Activated naive CD4-positive, alpha-beta T cell treated with anti-CD3 and anti-CD28 coated beads, Interleukin-2, amount 10 ng/mL, durations not matched to agents 5 hours and 36 hours (primary cell): ENCODE measurements around the gene ZFP3. TPM values are rescaled to one million over a fixed set of nuclear protein-coding genes. Genes with fewer than 3 reads are reported as not detected.

Experiments
- total RNA-seq, 2 experiments: library from RNA; stranded (reverse); gene quantifications; one replicate each; pipeline ENCODE4 v1.2.3, GENCODE V29; 2021

Gene ZFP3
- total RNA-seq: 1 to 10 TPM; 7.0 to 7.5 TPM

DNA sequence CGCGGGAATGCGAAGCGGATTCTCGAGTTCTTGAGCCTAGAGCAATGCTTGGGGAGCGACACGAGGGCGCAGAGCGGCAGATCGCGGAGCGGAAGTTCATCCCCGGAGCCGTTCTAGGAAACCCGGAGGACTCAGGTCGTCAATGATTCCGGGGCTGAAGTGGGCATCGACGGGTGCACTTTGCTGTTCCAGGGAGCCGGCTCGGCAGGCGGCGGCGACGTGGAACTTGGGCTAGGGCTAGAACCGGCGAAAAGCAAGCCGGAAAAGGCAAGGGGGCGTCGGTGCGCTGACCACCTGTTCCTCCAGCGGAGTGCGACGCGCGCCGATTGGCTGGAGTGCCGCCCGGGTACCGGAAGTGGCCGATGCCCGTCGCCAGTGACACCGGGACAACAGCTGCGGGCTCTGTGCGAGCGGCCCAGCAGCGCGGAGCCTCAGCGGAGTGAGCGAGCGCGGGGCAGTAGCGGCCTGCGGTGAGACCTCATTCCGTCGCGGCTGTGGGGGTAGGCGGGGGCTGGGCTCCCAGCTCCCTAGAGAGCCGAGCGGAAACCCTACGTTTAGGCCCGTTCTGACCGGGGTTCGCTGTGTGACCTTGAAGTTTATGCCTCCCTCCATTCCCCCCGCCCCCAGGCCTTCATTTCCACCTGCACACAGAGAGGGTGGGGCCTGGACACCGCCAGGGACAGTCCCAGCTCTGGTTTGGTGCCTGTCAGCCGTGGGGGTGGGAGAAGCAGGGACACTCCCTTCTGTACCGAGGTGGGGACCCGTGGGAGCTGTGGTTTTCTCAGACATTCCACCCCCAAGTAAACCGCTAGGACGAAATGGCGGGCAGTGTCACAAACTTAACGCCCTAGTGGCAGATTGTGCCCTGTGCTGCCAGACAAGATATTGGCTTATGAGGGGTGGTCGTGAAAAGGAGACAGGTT lies at the start of gene ZFP3:
Gene ZFP3 (plus strand): TSS at position 362 of the 923 bp plus-strand sequence. CDS start 13,038 bp downstream, outside the sequence.

DNA sequence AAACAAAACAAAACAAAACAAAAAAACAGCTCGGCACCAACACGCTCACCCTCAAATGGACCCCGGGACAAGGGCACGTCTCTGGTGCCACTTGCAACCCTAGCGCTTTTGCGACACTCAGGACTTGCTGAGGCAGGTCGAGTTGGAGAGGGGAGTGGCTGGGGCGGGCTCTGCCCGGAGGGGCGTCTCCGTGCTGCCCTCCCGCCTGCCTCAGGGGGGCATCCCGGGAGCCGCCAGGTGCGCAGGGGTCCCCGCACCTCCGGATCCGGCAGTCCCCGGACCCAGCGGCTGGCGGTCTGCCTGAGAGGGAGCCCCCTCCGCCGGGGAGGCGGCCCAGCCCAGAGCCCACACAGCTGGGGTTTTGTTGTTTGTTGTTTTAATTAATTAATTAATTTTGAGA lies 43.0 kb upstream of the ZFP3 start, which contains the start of gene SLC52A1:
Gene SLC52A1 (minus strand): TSS at position 112 of the 400 bp plus-strand sequence. CDS start 820 bp downstream, outside the sequence.

DNA sequence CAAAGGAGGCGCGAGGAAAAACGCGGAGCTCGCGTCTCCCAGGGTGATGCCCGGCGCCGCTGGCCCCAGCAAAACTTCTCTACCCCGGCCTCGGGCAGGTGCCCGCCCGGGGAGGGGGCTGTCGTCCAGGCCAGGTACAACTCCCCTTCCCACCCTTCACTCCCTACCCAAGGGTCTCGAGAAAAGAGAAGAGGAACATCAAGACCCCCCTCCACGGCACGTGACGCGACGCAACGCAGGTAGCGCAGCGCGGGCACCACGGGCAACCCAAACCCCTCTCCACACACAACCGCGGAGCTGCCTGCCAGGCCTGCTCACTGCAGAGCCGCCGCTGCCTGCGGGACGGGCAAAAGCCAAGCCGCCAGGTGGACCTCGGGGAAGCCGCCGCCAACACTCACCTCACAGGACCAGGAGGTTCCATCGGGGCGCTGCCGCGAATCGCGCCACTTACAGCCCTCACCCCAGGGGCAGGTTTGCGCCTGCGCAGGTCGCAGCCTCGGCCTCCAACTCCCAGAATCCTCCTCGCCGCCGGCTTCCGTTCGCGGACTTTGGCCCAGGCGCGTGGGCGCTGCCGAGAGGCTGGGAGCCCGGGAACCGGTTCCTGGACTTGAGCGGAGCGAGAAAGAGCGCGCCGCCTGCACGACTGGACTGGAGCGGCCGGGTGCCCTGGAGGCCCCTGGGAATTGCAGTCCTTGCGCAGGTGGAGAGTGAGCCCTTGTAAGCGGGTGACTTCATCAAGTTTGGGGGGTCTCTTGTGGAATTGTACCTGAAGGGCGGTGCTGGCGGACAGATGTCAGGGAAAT lies 33.3 kb downstream of the ZFP3 start, which contains the start of gene ZNF232:
Gene ZNF232 (minus strand): TSS at position 477 of the 803 bp plus-strand sequence. CDS start 56 bp downstream, at position 421.

DNA sequence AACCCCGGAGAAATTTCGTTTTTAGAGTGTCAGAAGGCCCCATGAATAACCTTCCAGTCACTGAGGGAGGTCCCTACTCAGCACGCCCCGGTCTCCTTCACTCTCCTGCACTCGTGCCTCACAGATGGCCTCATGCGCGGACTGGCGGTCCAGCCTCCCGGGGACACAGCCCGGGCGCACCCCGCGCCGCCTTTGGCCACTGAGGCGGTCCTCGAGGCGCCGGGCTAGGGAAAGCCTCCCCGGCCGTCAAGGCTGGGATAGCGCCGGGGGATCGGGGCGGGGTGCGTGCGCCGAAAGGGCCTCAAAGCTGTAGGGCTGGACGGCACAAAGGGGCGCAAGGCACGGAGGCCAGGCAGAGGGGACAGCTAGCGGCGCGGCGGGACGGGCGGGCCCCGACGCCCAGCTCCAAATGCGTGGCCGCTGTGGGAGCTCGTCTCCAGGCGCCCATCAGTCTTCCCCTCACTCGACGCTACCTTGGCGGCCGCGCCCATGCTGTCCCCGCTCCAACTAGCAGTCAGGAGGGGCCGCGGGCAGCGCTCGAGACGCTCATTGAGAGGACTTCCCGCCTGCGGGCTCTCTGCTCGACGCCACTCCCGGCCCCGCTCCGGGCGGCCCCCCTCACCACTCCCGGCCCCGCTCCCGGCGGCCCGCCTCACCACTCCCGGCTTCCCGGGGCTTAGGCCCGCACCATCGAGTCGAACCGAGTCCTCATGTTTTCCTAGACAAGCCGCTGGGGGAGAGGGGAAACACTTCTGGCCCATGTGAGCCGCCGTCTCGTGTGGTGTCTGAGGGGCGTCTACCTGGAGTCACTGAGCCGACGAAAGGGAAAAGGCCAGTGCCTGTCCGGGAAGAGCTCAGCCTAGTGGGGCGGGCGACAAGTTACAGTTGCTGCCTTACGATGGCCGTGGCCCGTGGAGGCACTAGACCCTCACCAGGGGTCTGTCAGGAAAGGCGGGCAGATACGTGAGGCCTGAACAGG lies 37.7 kb downstream of the ZFP3 start, which contains the start of gene USP6:
Gene USP6 (plus strand): TSS at position 360 of the 979 bp plus-strand sequence. CDS start 14,336 bp downstream, outside the sequence.

Other genes starting within 250 kb of the ZFP3 start
- 100 to 1,000 TPM; 102 to 112 TPM for gene MINK1, start 245.1 kb upstream of the ZFP3 start, total RNA-seq
- under 1 TPM; 0.48 to 0.68 TPM for gene C17orf107, start 178.9 kb upstream of the ZFP3 start, total RNA-seq
- gene CHRNE, start 175.4 kb upstream of the ZFP3 start, total RNA-seq: under 1 TPM in 1 of 2 experiments, not detected in 1; 0.23 TPM
- gene GP1BA, start 146.2 kb upstream of the ZFP3 start, total RNA-seq: not detected
- gene SLC25A11, start 138.4 kb upstream of the ZFP3 start, total RNA-seq: 10 to 100 TPM; 62.3 to 64.3 TPM
- 100 to 1,000 TPM; 191 TPM for gene RNF167, start 138.2 kb upstream of the ZFP3 start, total RNA-seq
- gene PFN1, start 129.9 kb upstream of the ZFP3 start, total RNA-seq: 1,000 to 10,000 TPM; 2,036 to 2,067 TPM
- 10 to 100 TPM; 43.9 to 56.2 TPM for gene ENO3, start 127.3 kb upstream of the ZFP3 start, total RNA-seq
- 10 to 100 TPM; 50.5 to 56.4 TPM for gene SPAG7, start 110.7 kb upstream of the ZFP3 start, total RNA-seq
- gene CAMTA2, start 90.8 kb upstream of the ZFP3 start, total RNA-seq: 10 to 100 TPM; 54.4 to 58.6 TPM
- under 1 TPM; 0.15 to 0.26 TPM for gene INCA1, start 80.9 kb upstream of the ZFP3 start, total RNA-seq
- 10 to 100 TPM; 35.2 to 36.6 TPM for gene KIF1C, start 80.5 kb upstream of the ZFP3 start, total RNA-seq
- under 1 TPM; 0.51 to 0.58 TPM for gene SLC52A1, start 43.0 kb upstream of the ZFP3 start, total RNA-seq
- gene ZNF232, start 33.4 kb downstream of the ZFP3 start, total RNA-seq: 10 to 100 TPM in 1 of 2 experiments, 1 to 10 TPM in 1; 9.2 to 11.0 TPM
- gene USP6, start 37.6 kb downstream of the ZFP3 start, total RNA-seq: under 1 TPM; 0.08 to 0.10 TPM
- gene ZNF594, start 113.4 kb downstream of the ZFP3 start, total RNA-seq: 10 to 100 TPM; 12.7 TPM
- gene SCIMP, start 156.4 kb downstream of the ZFP3 start, total RNA-seq: not detected
- gene RABEP1, start 203.8 kb downstream of the ZFP3 start, total RNA-seq: 10 to 100 TPM; 42.1 to 42.7 TPM